Activated T-cell treated with anti-CD3 and anti-CD28 coated beads, Interleukin-2, amount 50 U/mL, for 24 hours (primary cell): ENCODE results near the gene PTPRF.

Source experiments
- DNase-seq: peaks from one replicate; pipeline ENCODE4 v3.0.0-alpha.2; 2020
- H3K27ac Mint-ChIP-seq: 2 replicates; pipeline ENCODE4 v1.8.0; 2020; ENCODE audit warnings: mild to moderate bottlenecking, mixed read lengths
- H3K27me3 Mint-ChIP-seq: 2 replicates; pipeline ENCODE4 v1.8.0; 2020; ENCODE audit warnings: mixed read lengths
- H3K36me3 Mint-ChIP-seq: 2 replicates; pipeline ENCODE4 v1.8.0; 2020; ENCODE audit warnings: low read depth, mixed read lengths
- H3K4me1 Mint-ChIP-seq: 2 replicates; pipeline ENCODE4 v1.8.0; 2020; ENCODE audit warnings: low read depth, mixed read lengths
- H3K4me3 Mint-ChIP-seq: 2 replicates; pipeline ENCODE4 v1.8.0; 2020; ENCODE audit warnings: mild to moderate bottlenecking, moderate library complexity, mixed read lengths
- H3K9me3 Mint-ChIP-seq: 2 replicates; pipeline ENCODE4 v1.8.0; 2020; ENCODE audit warnings: mixed read lengths

Gene PTPRF

GRCh38 chr1:43617668-43618067, 87.0 kb downstream of the PTPRF start:
- DNase-seq: no peak
- no peaks in the 10 kb centered on the region for H3K36me3 Mint-ChIP-seq
- no peaks in the 10 kb centered on the region for H3K27me3 Mint-ChIP-seq
- no peaks in the 10 kb centered on the region for H3K4me1 Mint-ChIP-seq
- no peak overlapping the region for H3K27ac Mint-ChIP-seq
- no peaks in the 10 kb centered on the region for H3K9me3 Mint-ChIP-seq
- H3K4me3 Mint-ChIP-seq: no peak overlapping the region

- no peaks in the 10 kb centered on the region for H3K9me3 Mint-ChIP-seq
- H3K27ac Mint-ChIP-seq: no peak overlapping the region
- DNase-seq: no peak
- H3K27me3 Mint-ChIP-seq: no peaks in the 10 kb centered on the region
- no peaks in the 10 kb centered on the region for H3K36me3 Mint-ChIP-seq
- H3K4me3 Mint-ChIP-seq: no peak overlapping the region
- H3K4me1 Mint-ChIP-seq: no peaks in the 10 kb centered on the region
Measured at GRCh38 chr1:43618521-43619313, 88.0 kb downstream of the PTPRF start.

- DNase-seq: no peak
- H3K9me3 Mint-ChIP-seq: no peaks in the 10 kb centered on the region
- H3K27me3 Mint-ChIP-seq: no peaks in the 10 kb centered on the region
- H3K4me1 Mint-ChIP-seq: no peaks in the 10 kb centered on the region
- no peak overlapping the region for H3K4me3 Mint-ChIP-seq
- H3K27ac Mint-ChIP-seq: no peak overlapping the region
- H3K36me3 Mint-ChIP-seq: no peaks in the 10 kb centered on the region
Measured at GRCh38 chr1:43619314-43619790, 88.7 kb downstream of the PTPRF start.

- Mint-ChIP-seq H3K4me3 (no peak overlapping the region), H3K9me3 (no peaks in the 10 kb centered on the region), H3K27me3 (no peaks in the 10 kb centered on the region), H3K36me3 (no peaks in the 10 kb centered on the region), H3K27ac (no peak overlapping the region), H3K4me1 (no peaks in the 10 kb centered on the region)
- DNase-seq: no peak
Measured at GRCh38 chr1:43619996-43620920, 89.6 kb downstream of the PTPRF start.

- no peaks in the 10 kb centered on the region for H3K36me3 Mint-ChIP-seq
- no peaks in the 10 kb centered on the region for H3K4me1 Mint-ChIP-seq
- H3K9me3 Mint-ChIP-seq: no peaks in the 10 kb centered on the region
- H3K4me3 Mint-ChIP-seq: no peak overlapping the region
- H3K27me3 Mint-ChIP-seq: no peaks in the 10 kb centered on the region
- no peak for DNase-seq
- H3K27ac Mint-ChIP-seq: no peak overlapping the region
Measured at GRCh38 chr1:43620956-43621355, 90.3 kb downstream of the PTPRF start.

GRCh38 chr1:43621386-43621785, 90.7 kb downstream of the PTPRF start:
- H3K27ac Mint-ChIP-seq: no peak overlapping the region
- no peaks in the 10 kb centered on the region for H3K4me1 Mint-ChIP-seq
- H3K27me3 Mint-ChIP-seq: no peaks in the 10 kb centered on the region
- no peaks in the 10 kb centered on the region for H3K36me3 Mint-ChIP-seq
- no peaks in the 10 kb centered on the region for H3K9me3 Mint-ChIP-seq
- DNase-seq: no peak
- no peak overlapping the region for H3K4me3 Mint-ChIP-seq

GRCh38 chr1:43621861-43622260, 91.2 kb downstream of the PTPRF start:
- no peak overlapping the region for H3K4me3 Mint-ChIP-seq
- no peaks in the 10 kb centered on the region for H3K27me3 Mint-ChIP-seq
- no peak overlapping the region for H3K27ac Mint-ChIP-seq
- H3K9me3 Mint-ChIP-seq: no peaks in the 10 kb centered on the region
- no peaks in the 10 kb centered on the region for H3K4me1 Mint-ChIP-seq
- no peak for DNase-seq
- H3K36me3 Mint-ChIP-seq: no peaks in the 10 kb centered on the region

GRCh38 chr1:43622471-43622870, 91.8 kb downstream of the PTPRF start:
- Mint-ChIP-seq H3K4me1 (no peaks in the 10 kb centered on the region), H3K36me3 (no peaks in the 10 kb centered on the region), H3K4me3 (no peak overlapping the region), H3K27me3 (no peaks in the 10 kb centered on the region), H3K9me3 (no peaks in the 10 kb centered on the region), H3K27ac (no peak overlapping the region)
- no peak for DNase-seq

- no peak for DNase-seq
- no peaks in the 10 kb centered on the region for H3K27me3 Mint-ChIP-seq
- no peak overlapping the region for H3K27ac Mint-ChIP-seq
- no peaks in the 10 kb centered on the region for H3K36me3 Mint-ChIP-seq
- H3K4me1 Mint-ChIP-seq: no peaks in the 10 kb centered on the region
- no peaks in the 10 kb centered on the region for H3K9me3 Mint-ChIP-seq
- no peak overlapping the region for H3K4me3 Mint-ChIP-seq
Measured at GRCh38 chr1:43622901-43623780, 92.5 kb downstream of the PTPRF start.

GRCh38 chr1:43625063-43625780, 94.5 kb downstream of the PTPRF start:
- Mint-ChIP-seq H3K27ac (no peak overlapping the region), H3K9me3 (no peaks in the 10 kb centered on the region), H3K36me3 (no peaks in the 10 kb centered on the region), H3K4me1 (no peaks in the 10 kb centered on the region), H3K27me3 (no peaks in the 10 kb centered on the region), H3K4me3 (no peak overlapping the region)
- no peak for DNase-seq

GRCh38 chr1:43632135-43632670, 101.5 kb downstream of the PTPRF start:
- Mint-ChIP-seq H3K27ac (no peak overlapping the region), H3K4me1 (no peaks in the 10 kb centered on the region), H3K9me3 (no peaks in the 10 kb centered on the region), H3K36me3 (no peaks in the 10 kb centered on the region), H3K27me3 (peaks cover 4% of the 10 kb centered on the region), H3K4me3 (no peak overlapping the region)
- DNase-seq: no peak

GRCh38 chr1:43634721-43635120, 104.0 kb downstream of the PTPRF start:
- Mint-ChIP-seq H3K27ac (no peak overlapping the region), H3K27me3 (peaks cover 4% of the 10 kb centered on the region), H3K9me3 (no peaks in the 10 kb centered on the region), H3K4me3 (no peak overlapping the region), H3K36me3 (no peaks in the 10 kb centered on the region), H3K4me1 (no peaks in the 10 kb centered on the region)
- DNase-seq: no peak

GRCh38 chr1:43636006-43636641, 105.4 kb downstream of the PTPRF start:
- no peak overlapping the region for H3K4me3 Mint-ChIP-seq
- no peak for DNase-seq
- no peaks in the 10 kb centered on the region for H3K9me3 Mint-ChIP-seq
- H3K36me3 Mint-ChIP-seq: no peaks in the 10 kb centered on the region
- H3K27me3 Mint-ChIP-seq: peaks cover 4% of the 10 kb centered on the region
- no peak overlapping the region for H3K27ac Mint-ChIP-seq
- H3K4me1 Mint-ChIP-seq: no peaks in the 10 kb centered on the region
